ENCODE measurements around the gene PATZ1.

The PATZ1 gene

GRCh38 chr22:31344578-31345330, 1.4 kb downstream of the PATZ1 start (continued):
- no peak for TF ChIP-seq ZNF391 (tag by site-specific recombination; IDR thresholded peaks at IDR 0.05; ENCODE audit: borderline replicate concordance, low read depth)
- no peak for TF ChIP-seq SETDB1 (IDR thresholded peaks at IDR 0.05; ENCODE audit: insufficient read length, low read length)
- no peak for TF ChIP-seq ZNF830 (tag by site-specific recombination; IDR thresholded peaks at IDR 0.05; ENCODE audit: low read depth)
- TF ChIP-seq ZNF626 (tag by site-specific recombination; IDR thresholded peaks at IDR 0.05) = no peak
- TF ChIP-seq, protein P1, sequence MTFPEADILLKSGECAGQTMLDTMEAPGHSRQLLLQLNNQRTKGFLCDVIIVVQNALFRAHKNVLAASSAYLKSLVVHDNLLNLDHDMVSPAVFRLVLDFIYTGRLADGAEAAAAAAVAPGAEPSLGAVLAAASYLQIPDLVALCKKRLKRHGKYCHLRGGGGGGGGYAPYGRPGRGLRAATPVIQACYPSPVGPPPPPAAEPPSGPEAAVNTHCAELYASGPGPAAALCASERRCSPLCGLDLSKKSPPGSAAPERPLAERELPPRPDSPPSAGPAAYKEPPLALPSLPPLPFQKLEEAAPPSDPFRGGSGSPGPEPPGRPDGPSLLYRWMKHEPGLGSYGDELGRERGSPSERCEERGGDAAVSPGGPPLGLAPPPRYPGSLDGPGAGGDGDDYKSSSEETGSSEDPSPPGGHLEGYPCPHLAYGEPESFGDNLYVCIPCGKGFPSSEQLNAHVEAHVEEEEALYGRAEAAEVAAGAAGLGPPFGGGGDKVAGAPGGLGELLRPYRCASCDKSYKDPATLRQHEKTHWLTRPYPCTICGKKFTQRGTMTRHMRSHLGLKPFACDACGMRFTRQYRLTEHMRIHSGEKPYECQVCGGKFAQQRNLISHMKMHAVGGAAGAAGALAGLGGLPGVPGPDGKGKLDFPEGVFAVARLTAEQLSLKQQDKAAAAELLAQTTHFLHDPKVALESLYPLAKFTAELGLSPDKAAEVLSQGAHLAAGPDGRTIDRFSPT (tag by site-specific recombination; IDR thresholded peaks at IDR 0.05) = peak; percentile 40; the same call in 1 of the 2 replicates
- no peak for TF ChIP-seq PRDM10 (tag by site-specific recombination; IDR thresholded peaks at IDR 0.05)

DNA sequence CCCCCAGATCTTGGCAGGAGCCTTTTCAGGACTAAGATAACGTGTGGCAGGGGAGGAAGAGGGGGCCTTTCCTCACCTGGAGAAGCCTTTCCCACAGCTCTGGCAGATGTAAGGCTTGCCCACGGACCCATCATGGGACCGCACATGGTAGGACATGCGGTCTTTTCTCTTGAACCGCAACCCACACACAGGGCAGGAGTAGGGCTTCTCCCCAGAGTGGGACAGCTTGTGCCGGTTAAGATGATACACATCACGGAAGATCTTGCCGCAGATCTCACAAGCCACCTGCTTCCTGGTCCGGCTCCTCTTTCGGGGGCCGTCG, 1.9 kb downstream of the PATZ1 start:
- POLR2A ChIA-PET = no interaction called here
- Histone ChIP-seq H3K27ac (ENCODE audit: extremely low read depth, low read depth, low read length) (peak overlapping the region; percentile 57; the same call in 1 of the 2 replicates), H3K36me3 (ENCODE audit: control insufficient read depth in 2 of 2, insufficient read depth in 1 of 2, low read length in 2 of 2) (peaks cover 11 to 59% of the 10 kb centered on the region in 2 experiments), H3K9me3 (ENCODE audit: control insufficient read depth, insufficient read depth, low read depth, low read length) (no peaks in the 10 kb centered on the region), H3K4me3 (ENCODE audit: low read depth, low read length) (peak overlapping the region; percentile 36), H3K4me1 (ENCODE audit: control insufficient read depth, insufficient read depth, low read length) (peaks cover 20% of the 10 kb centered on the region)
- CTCF ChIA-PET = interaction anchor here (0.6 to 1.2 kb wide), 3 partner anchors 10 to 50 kb away, joined by 3 to 6 read pairs (median 4); no protein-coding TSS in a partner anchor
- TF ChIP-seq ZNF138 (tag by site-specific recombination; IDR thresholded peaks at IDR 0.05; ENCODE audit: borderline replicate concordance) = no peak

DNA sequence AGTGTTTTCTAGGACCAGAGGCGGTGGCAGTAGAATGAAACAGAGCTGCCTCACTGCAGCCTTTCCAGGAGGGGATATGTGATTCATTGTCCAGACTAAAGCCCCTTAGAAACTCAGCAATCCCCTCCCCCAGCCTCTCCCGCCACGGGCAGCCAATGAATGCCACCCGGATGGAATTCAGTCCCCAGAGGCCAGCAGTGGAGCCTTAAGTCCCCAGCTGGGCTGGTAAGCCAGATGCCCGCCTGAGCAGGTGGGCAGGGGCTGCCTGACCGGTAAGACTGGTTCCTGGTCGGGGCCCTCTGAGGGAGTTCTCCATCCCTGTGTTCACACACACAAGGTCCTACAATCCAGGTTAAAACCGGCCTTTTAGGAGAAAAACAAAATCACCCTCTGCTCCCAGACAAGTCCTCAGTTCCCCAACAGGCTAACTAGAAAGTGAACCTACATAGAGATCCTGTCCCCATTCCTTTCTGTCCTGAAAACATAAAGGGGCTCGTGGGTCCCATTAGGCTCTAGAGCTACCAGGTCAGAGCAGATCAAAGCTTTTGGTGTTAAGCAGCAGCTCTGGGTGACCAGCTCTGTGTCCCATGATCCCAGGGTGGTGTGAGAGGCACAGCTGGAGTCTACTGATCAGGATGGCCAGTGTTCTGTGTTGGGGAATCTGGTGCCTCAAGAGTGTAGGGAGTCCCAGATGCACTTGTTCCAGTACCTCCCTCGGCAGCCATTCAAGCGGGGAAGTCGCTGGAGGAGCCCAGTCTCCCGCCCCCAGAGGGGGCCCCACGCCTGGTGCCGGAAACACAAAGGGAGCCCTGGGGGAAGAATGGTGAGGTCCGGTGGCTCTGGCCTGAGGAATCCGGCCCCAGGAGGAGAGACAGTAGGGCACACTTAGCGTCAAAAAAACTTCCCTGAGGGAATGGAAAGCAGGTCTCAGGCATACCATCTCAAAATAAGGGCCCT, 2.6 kb downstream of the PATZ1 start:
- peaks cover 20% of the 10 kb centered on the region for H3K4me1 ChIP-seq (ENCODE audit: control insufficient read depth, insufficient read depth, low read length)
- H3K36me3 ChIP-seq (ENCODE audit: control insufficient read depth in 2 of 2, insufficient read depth in 1 of 2, low read length in 2 of 2) = peaks cover 18 to 66% of the 10 kb centered on the region in 2 experiments
- peak overlapping the region; percentile 57 for H3K27ac ChIP-seq (ENCODE audit: extremely low read depth, low read depth, low read length)
- no peaks in the 10 kb centered on the region for H3K9me3 ChIP-seq (ENCODE audit: control insufficient read depth, insufficient read depth, low read depth, low read length)
- POLR2A ChIA-PET = interaction anchor here (0.6 to 0.8 kb wide), 2 partner anchors 58 to 705 kb away, joined by 4 to 12 read pairs; no protein-coding TSS in a partner anchor
- CTCF ChIA-PET = interaction anchor here (0.6 to 1.1 kb wide), 5 partner anchors 19 to 73 kb away, joined by 3 to 6 read pairs (median 3); no protein-coding TSS in a partner anchor
- peak overlapping the region; percentile 36 for H3K4me3 ChIP-seq (ENCODE audit: low read depth, low read length)
- TF ChIP-seq ZNF426 (tag by site-specific recombination; IDR thresholded peaks at IDR 0.05) (no peak), ZNF174 (tag by site-specific recombination; IDR thresholded peaks at IDR 0.05) (no peak), ZSCAN4 (tag by site-specific recombination; IDR thresholded peaks at IDR 0.05) (no peak), ZNF211 (tag by site-specific recombination; IDR thresholded peaks at IDR 0.05; ENCODE audit: low read depth) (no peak), ZNF48 (tag by site-specific recombination; IDR thresholded peaks at IDR 0.05) (no peak), PRDM10 (tag by site-specific recombination; IDR thresholded peaks at IDR 0.05) (peak; percentile 94), GLIS2 (tag by site-specific recombination; IDR thresholded peaks at IDR 0.05) (peak; percentile 80)
- TF ChIP-seq, protein P2, sequence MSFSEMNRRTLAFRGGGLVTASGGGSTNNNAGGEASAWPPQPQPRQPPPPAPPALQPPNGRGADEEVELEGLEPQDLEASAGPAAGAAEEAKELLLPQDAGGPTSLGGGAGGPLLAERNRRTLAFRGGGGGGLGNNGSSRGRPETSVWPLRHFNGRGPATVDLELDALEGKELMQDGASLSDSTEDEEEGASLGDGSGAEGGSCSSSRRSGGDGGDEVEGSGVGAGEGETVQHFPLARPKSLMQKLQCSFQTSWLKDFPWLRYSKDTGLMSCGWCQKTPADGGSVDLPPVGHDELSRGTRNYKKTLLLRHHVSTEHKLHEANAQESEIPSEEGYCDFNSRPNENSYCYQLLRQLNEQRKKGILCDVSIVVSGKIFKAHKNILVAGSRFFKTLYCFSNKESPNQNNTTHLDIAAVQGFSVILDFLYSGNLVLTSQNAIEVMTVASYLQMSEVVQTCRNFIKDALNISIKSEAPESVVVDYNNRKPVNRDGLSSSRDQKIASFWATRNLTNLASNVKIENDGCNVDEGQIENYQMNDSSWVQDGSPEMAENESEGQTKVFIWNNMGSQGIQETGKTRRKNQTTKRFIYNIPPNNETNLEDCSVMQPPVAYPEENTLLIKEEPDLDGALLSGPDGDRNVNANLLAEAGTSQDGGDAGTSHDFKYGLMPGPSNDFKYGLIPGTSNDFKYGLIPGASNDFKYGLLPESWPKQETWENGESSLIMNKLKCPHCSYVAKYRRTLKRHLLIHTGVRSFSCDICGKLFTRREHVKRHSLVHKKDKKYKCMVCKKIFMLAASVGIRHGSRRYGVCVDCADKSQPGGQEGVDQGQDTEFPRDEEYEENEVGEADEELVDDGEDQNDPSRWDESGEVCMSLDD (tag by site-specific recombination; IDR thresholded peaks at IDR 0.05) = no peak
